Psoas muscle (tissue), 8 donors: ENCODE data around the gene MYO1H. TPM values are rescaled to one million over a fixed set of nuclear protein-coding genes. Genes with fewer than 3 reads are reported as not detected.

ENCODE experiments used
- ATAC-seq, 4 donors: fragments of 200-7000 bp; cut with Tn5 transposase; one replicate each; pipeline ENCODE4 v1.9.1; 2020; ENCODE audit warnings: moderate library complexity in 3 of 4, mild to moderate bottlenecking in 2 of 4
- DNase-seq, 2 donors: peaks; one replicate each; pipeline ENCODE4 v3.0.0-alpha.2; 2020
- H3K27ac ChIP-seq: fragments of 200-600 bp; one replicate; pipeline ENCODE4 v1.8.0; 2022
- H3K27me3 ChIP-seq, 3 donors: fragments of 200-600 bp in 1 of 3; one replicate each; pipeline versions ENCODE4 v1.6.1 to v1.8.0; 2013 to 2022; ENCODE audit warnings: low read length in 2 of 3, mild to moderate bottlenecking in 2 of 3, moderate library complexity in 1 of 3; ENCODE audit not compliant: insufficient read depth in 3 of 3
- H3K36me3 ChIP-seq, 2 donors: fragments of 200-600 bp in 1 of 2; one replicate each; pipeline versions ENCODE4 v1.6.1 to v1.8.0; 2013 to 2022; ENCODE audit warnings: low read depth in 1 of 2, mild to moderate bottlenecking in 1 of 2, moderate library complexity in 1 of 2; ENCODE audit not compliant: insufficient read depth in 1 of 2
- H3K4me1 ChIP-seq: fragments of 200-600 bp; one replicate; pipeline ENCODE4 v1.8.0; 2022
- H3K4me3 ChIP-seq: fragments of 200-600 bp; one replicate; pipeline ENCODE4 v1.8.0; 2022; ENCODE audit warnings: mild to moderate bottlenecking
- H3K9me3 ChIP-seq: fragments of 200-600 bp; one replicate; pipeline ENCODE4 v1.8.0; 2022
- whole genome bisulfite sequencing, 3 donors: extraction: QIAGEN DNeasy Blood & Tissue Kit; methylation state at CpG; one replicate each; pipeline versions ENCODE4 v1.1.6 to v1.1.7; 2013; 5-methylcytosine and 5-hydroxymethylcytosine counted together
- intact Hi-C, 2 donors: fragments of 100-400 bp; cut with DNase I; formaldehyde crosslinking; loops; one replicate each; pipeline versions ENCODE4 v1.11.0 to v1.14.2; 2022
- polyA plus RNA-seq, 3 donors: library from polyadenylated mRNA; stranded (reverse); fragments of 200-250 nt; gene quantifications; one replicate each; pipeline ENCODE4 v1.2.3, GENCODE V29; 2013
- total RNA-seq, 4 donors: library from RNA; stranded (reverse); fragmentation: NEBNext Ultra II Directional in 2 of 4; extraction: Animal tissue kit (Norgen Biotek cat#: 25700) in 2 of 4; gene quantifications; one replicate each; pipeline versions ENCODE4 v1.2.1 to v1.2.4, GENCODE V29; 2021 to 2023
- TF ChIP-seq, protein P1 (sequence below): fragments of 200-600 bp; IDR thresholded peaks from one replicate; pipeline ENCODE4 v1.8.0; 2022; ENCODE audit warnings: antibody characterized with exemption
- donor health status: healthy with polysubstance abuse.
- donor health status: DM: no; HTN: no; CAD: no; lungs with moderate emphysema.
- donor health status: Bipolar disorder and iron deficiency.
- donor health status: healthy.
- donor health status: DM: yes; HTN: yes; CAD: no.
- donor health status: DM: no; HTN: no; CAD: no.
- donor health status: DM: no; HTN: no; CAD: no.
- donor health status: DM: yes; HTN: yes; CAD: no.

MYO1H gene
- total and polyA plus RNA-seq, 7 donors: 0.10 TPM; not detected in 6

DNA sequence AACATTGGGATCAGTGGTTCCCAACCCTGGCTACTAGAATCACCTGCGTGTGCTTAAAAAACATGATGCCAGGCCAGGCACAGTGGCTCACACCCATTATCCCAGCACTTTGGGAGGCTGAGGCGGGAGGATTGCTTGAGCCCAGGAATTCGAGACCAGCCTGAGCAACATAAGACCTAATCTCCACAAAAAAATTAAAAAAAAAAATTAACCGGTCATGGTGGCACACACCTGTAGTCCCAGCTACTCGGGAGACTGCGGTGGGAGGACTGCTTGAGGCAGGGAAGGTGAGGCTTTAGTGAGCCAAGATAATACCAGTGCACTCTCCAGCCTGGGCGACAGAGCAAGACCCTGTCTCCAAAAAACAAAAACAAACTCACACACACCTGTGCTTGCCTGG is 127.4 kb downstream of the MYO1H start:
- Histone ChIP-seq H3K9me3 (no peaks in the 10 kb centered on the region), H3K4me1 (peaks cover 41% of the 10 kb centered on the region), H3K4me3 (peak overlapping the region; percentile 95), H3K36me3 (peaks cover 0 to 18% of the 10 kb centered on the region in 2 donors), H3K27ac (no peak overlapping the region), H3K27me3 (no peaks in the 10 kb centered on the region)
- 85 to 89% (median 85%) methylated on average over 7 of the region's 7 CpGs for WGBS, 3 donors
- intact Hi-C loops: loop anchor here (5.0 kb wide), 2 partner anchors 38 to 43 kb away; no protein-coding TSS in a partner anchor
- no peak for DNase-seq
- TF ChIP-seq, protein P1, sequence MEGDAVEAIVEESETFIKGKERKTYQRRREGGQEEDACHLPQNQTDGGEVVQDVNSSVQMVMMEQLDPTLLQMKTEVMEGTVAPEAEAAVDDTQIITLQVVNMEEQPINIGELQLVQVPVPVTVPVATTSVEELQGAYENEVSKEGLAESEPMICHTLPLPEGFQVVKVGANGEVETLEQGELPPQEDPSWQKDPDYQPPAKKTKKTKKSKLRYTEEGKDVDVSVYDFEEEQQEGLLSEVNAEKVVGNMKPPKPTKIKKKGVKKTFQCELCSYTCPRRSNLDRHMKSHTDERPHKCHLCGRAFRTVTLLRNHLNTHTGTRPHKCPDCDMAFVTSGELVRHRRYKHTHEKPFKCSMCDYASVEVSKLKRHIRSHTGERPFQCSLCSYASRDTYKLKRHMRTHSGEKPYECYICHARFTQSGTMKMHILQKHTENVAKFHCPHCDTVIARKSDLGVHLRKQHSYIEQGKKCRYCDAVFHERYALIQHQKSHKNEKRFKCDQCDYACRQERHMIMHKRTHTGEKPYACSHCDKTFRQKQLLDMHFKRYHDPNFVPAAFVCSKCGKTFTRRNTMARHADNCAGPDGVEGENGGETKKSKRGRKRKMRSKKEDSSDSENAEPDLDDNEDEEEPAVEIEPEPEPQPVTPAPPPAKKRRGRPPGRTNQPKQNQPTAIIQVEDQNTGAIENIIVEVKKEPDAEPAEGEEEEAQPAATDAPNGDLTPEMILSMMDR: no peak
- ATAC-seq: no peak

DNA sequence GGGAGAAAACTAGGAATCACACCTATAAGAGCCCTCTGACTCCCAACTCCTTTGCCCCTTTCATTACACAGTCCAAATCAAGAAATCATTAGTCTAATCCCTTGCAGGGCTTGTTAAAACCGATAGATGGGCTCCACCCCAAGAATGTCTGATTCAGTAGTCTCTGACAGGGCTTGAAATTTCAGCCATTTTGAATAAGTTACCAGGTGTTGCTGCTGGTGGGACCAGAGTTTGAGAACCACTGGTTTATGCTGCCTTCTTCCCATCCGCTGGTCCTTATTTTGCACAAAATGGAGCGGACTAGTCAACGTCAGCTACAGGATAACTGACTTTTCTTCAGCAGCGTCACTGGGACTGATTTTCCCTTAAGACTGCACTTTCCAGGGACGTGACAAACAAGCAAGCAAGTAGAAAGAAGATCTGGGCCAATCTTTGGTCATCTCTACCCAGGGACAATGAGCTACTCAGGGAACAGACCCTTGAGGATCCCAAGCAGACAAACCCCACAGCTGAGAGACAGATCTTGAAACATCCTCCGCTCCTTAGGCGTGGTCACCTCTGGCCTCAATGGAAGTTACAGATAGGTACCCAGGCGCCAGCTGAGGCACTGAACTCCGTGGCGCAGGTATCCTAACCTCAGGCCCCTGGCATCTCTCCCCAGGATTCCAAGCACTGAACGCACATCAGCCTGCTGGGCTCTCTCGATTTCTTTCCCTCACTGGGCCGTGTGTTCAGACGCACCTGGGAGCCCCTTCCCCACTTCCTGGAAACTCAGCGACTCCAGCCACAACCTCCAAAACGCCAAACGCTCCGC is 128.5 kb downstream of the MYO1H start:
- peak overlapping the region; percentile 97 for H3K27ac ChIP-seq
- peaks cover 33% of the 10 kb centered on the region for H3K4me1 ChIP-seq
- intact Hi-C loops: loop anchor here (5.0 kb wide), 2 partner anchors 39 to 44 kb away; no protein-coding TSS in a partner anchor

DNA sequence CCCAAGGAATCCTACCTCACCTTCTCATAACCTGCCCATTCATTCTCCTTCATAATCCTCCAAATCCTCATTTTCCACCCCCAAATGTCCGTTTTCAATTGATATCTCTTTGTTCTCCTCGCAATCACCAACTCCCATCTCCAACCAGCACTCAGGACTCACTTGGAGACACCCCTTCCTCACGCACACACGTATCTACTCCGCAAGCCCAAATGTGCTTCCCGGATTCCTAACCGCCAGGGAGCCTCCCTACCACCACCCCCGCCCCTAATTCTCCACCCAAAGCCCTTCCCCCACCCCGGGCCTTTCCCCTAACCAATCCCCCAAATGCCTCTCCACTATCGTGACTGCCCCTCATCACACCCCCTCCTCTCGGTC is 129.1 kb downstream of the MYO1H start:
- peaks cover 0 to 23% of the 10 kb centered on the region in 2 donors for H3K36me3 ChIP-seq
- H3K27me3 ChIP-seq: no peaks in the 10 kb centered on the region
- TF ChIP-seq, protein P1: no peak
- DNase-seq (no peak), ATAC-seq (peak in 1 of 4 donors; percentile 6)
- H3K27ac ChIP-seq: peak overlapping the region; percentile 97
- WGBS, 3 donors: 0 to 1% (median 1%) methylated on average over 11 of the region's 11 CpGs
- intact Hi-C loops: loop anchor here (5.0 kb wide), 2 partner anchors 39 to 44 kb away; no protein-coding TSS in a partner anchor
- H3K4me3 ChIP-seq: peak overlapping the region; percentile 95
- no peaks in the 10 kb centered on the region for H3K9me3 ChIP-seq
- peaks cover 31% of the 10 kb centered on the region for H3K4me1 ChIP-seq

More for the DNA sequence above, 128.5 kb downstream of the MYO1H start:
- Histone ChIP-seq H3K36me3 (peaks cover 0 to 18% of the 10 kb centered on the region in 2 donors), H3K27me3 (no peaks in the 10 kb centered on the region), H3K9me3 (no peaks in the 10 kb centered on the region), H3K4me3 (peak overlapping the region; percentile 95)
- TF ChIP-seq, protein P1: no peak
- ATAC-seq (no peak), DNase-seq (no peak)
- 12 to 16% (median 16%) methylated on average over 19 of the region's 19 CpGs for WGBS, 3 donors

GRCh38 chr12:109477185-109477962 is 129.7 kb downstream of the MYO1H start, which contains the start of the genes KCTD10 and UBE3B:
KCTD10 (minus strand) TSS chr12:109477300; CDS start chr12:109477262, 38 bp downstream.
UBE3B (plus strand) TSS chr12:109477634; CDS start chr12:109483552, 5,918 bp downstream.
- Histone ChIP-seq H3K4me3 (peak within 1 kb of the TSS; percentile 95), H3K4me1 (peaks cover 31% of the 10 kb centered on the region), H3K27me3 (no peaks in the 10 kb centered on the region), H3K27ac (peak within 1 kb of the TSS; percentile 97), H3K9me3 (no peaks in the 10 kb centered on the region), H3K36me3 (peaks cover 0 to 24% of the 10 kb centered on the region in 2 donors)
- peak; percentile 90 to 94 for DNase-seq
- TF ChIP-seq, protein P1: no peak
- ATAC-seq: peak; percentile 98 to 99 (median 99)
- WGBS, 3 donors: 0% methylated on average over 52 to 54 of the region's 54 CpGs
- intact Hi-C loops: loop anchor here (5.0 kb wide), 2 partner anchors 40 to 45 kb away; no protein-coding TSS in a partner anchor
